HepG2 (cell line): ENCODE data around the gene DQX1. TPM values are rescaled to one million over a fixed set of nuclear protein-coding genes. Genes with fewer than 3 reads are reported as not detected.

Source experiments
- ATAC-seq: fragments of 200-7000 bp; cut with Tn5 transposase; 3 replicates; pipeline ENCODE4 v1.9.1; 2020; ENCODE audit warnings: mild to moderate bottlenecking, moderate library complexity
- BruUV-seq: library from RNA; stranded (reverse); fragments of 400-500 nt; replicated peaks from 2 replicates; lab custom pipeline; 2021; lab: Mats Ljungman, UMichigan
- CTCF ChIA-PET: fragments of 300-600 bp; formaldehyde crosslinking; extraction: SDS; loops from one replicate; lab custom pipeline; 2021; ENCODE audit warnings: low total read pairs, inconsistent platforms, low intra/inter-chr PET ratio; lab: Yijun Ruan, JAX
- POLR2A ChIA-PET: fragments of 350-600 bp; sonication (Branson Sonifier 250); formaldehyde crosslinking; loops from one replicate; lab custom pipeline; 2020; ENCODE audit warnings: antibody characterized with exemption, inconsistent platforms; lab: Yijun Ruan, JAX
- DNase-seq: peaks from one replicate; pipeline ENCODE4 v3.0.0-alpha.2; 2015; ENCODE audit warnings: low spot score
- FAIRE-seq: peaks from 3 replicates; lab custom pipeline; 2011; peaks lifted over from hg19 to GRCh38; lab: Jason Lieb, UNC
- H2AFZ ChIP-seq: one replicate; pipeline ENCODE4 v1.6.1; 2011; ENCODE audit warnings: low read length, inconsistent platforms
- H3K27ac ChIP-seq: fragments of 300-600 bp; 3 replicates; pipeline ENCODE4 v1.8.0; 2011; ENCODE audit warnings: mixed run types, mild to moderate bottlenecking, mixed read lengths, low read length, inconsistent platforms; ENCODE audit not compliant: insufficient read depth; ENCODE audit errors: extremely low read length
- H3K27me3 ChIP-seq, 2 experiments: fragments of 200-600 bp in 1 of 2; 2 replicates in 1 of 2; 3 replicates in 1 of 2; pipeline versions ENCODE4 v1.6.0 to v1.8.0; 2011; ENCODE audit warnings: low read length in 2 of 2, mild to moderate bottlenecking in 2 of 2, moderate library complexity in 2 of 2, inconsistent platforms in 1 of 2; ENCODE audit not compliant: insufficient read depth in 2 of 2, control insufficient read depth in 1 of 2
- H3K36me3 ChIP-seq, 2 experiments: fragments of 200-600 bp in 1 of 2; replicated peaks in 1 of 2; 2 replicates in 1 of 2; 3 replicates in 1 of 2; pipeline versions ENCODE4 v1.5.1 to v1.8.0; 2011; ENCODE audit warnings: low read length in 2 of 2, inconsistent platforms in 1 of 2; ENCODE audit not compliant: insufficient read depth in 2 of 2, control insufficient read depth in 1 of 2
- H3K4me1 ChIP-seq: 2 replicates; pipeline ENCODE4 v1.5.1; 2012; ENCODE audit warnings: low read length, inconsistent platforms; ENCODE audit not compliant: insufficient read depth
- H3K4me2 ChIP-seq: 2 replicates; pipeline ENCODE4 v1.6.0; 2011; ENCODE audit warnings: low read depth, low read length, inconsistent platforms
- H3K4me3 ChIP-seq, 3 experiments: fragments of 200-600 bp in 1 of 3; sonication (generic), shearing (Covaris generic) in 1 of 3; replicated peaks in 1 of 3; 2 replicates each; pipeline ENCODE4 v1.5.1; 2011 to 2016; ENCODE audit warnings: low read length in 3 of 3, inconsistent platforms in 2 of 3, low read depth in 2 of 3, mild to moderate bottlenecking in 2 of 3, control low read depth in 1 of 3, mixed read lengths in 1 of 3; ENCODE audit not compliant: insufficient read depth in 1 of 3
- H3K79me2 ChIP-seq: one replicate; pipeline ENCODE4 v1.6.1; 2011; ENCODE audit warnings: low read length, inconsistent platforms; ENCODE audit not compliant: insufficient read depth
- H3K9ac ChIP-seq: 2 replicates; pipeline ENCODE4 v1.6.0; 2011; ENCODE audit warnings: mild to moderate bottlenecking, low read depth, low read length, inconsistent platforms; ENCODE audit not compliant: insufficient read depth
- H3K9me3 ChIP-seq: 2 replicates; pipeline ENCODE4 v1.5.1; 2012; ENCODE audit warnings: mild to moderate bottlenecking, low read length
- H4K20me1 ChIP-seq: 2 replicates; pipeline ENCODE4 v1.6.0; 2011; ENCODE audit warnings: inconsistent platforms, mild to moderate bottlenecking, low read length, moderate library complexity; ENCODE audit not compliant: insufficient read depth
- BHLHE40 ChIP-seq: IDR thresholded peaks from 2 replicates; pipeline ENCODE4 v1.6.1; 2011; ENCODE audit warnings: low read length, improper control_type of control experiment
- CBFB ChIP-seq: sonication (generic); formaldehyde crosslinking; IDR thresholded peaks from 2 replicates; pipeline ENCODE4 v1.4.0; 2020; ENCODE audit warnings: missing genetic modification reagents
- CREM ChIP-seq, 2 experiments: sonication (generic) in 1 of 2; formaldehyde crosslinking in 1 of 2; IDR thresholded peaks; 2 replicates each; pipeline versions ENCODE4 v1.4.0 to v1.6.1; 2016 to 2020; ENCODE audit warnings: antibody characterized with exemption in 1 of 2, mild to moderate bottlenecking in 1 of 2, missing genetic modification reagents in 1 of 2
- FOXA3 ChIP-seq: IDR thresholded peaks from 2 replicates; pipeline ENCODE4 v1.6.1; 2016; ENCODE audit warnings: missing genetic modification reagents, missing compliant biosample characterization
- HDAC1 ChIP-seq: sonication (generic); formaldehyde crosslinking; IDR thresholded peaks from 2 replicates; pipeline ENCODE4 v1.5.1; 2020; ENCODE audit warnings: mild to moderate bottlenecking, missing genetic modification reagents
- MIXL1 ChIP-seq: IDR thresholded peaks from 2 replicates; pipeline ENCODE4 v1.6.1; 2016
- MTF1 ChIP-seq: sonication (generic); formaldehyde crosslinking; IDR thresholded peaks from 2 replicates; pipeline ENCODE4 v1.5.0; 2020; ENCODE audit warnings: missing genetic modification reagents
- SALL1 ChIP-seq: sonication (generic); formaldehyde crosslinking; IDR thresholded peaks from 2 replicates; pipeline ENCODE4 v1.8.0; 2022; ENCODE audit warnings: mild to moderate bottlenecking, missing genetic modification reagents
- SATB2 ChIP-seq: sonication (generic); formaldehyde crosslinking; IDR thresholded peaks from 2 replicates; pipeline ENCODE4 v1.5.0; 2020; ENCODE audit warnings: missing genetic modification reagents
- SIN3B ChIP-seq: fragments of 150-350 bp; IDR thresholded peaks from 2 replicates; pipeline ENCODE4 v1.6.1; 2014; ENCODE audit warnings: low read length
- SMC3 ChIP-seq: IDR thresholded peaks from 2 replicates; pipeline ENCODE4 v1.6.1; 2011; ENCODE audit warnings: low read length, improper control_type of control experiment
- STAG1 ChIP-seq: sonication (generic); formaldehyde crosslinking; IDR thresholded peaks from 2 replicates; pipeline ENCODE4 v1.4.0; 2020; ENCODE audit warnings: missing genetic modification reagents
- ZNF121 ChIP-seq: sonication (generic); formaldehyde crosslinking; IDR thresholded peaks from 2 replicates; pipeline ENCODE4 v1.5.0; 2020; ENCODE audit warnings: mild to moderate bottlenecking, missing genetic modification reagents
- ZNF234 ChIP-seq: sonication (generic); formaldehyde crosslinking; conservative IDR thresholded peaks from 2 replicates; pipeline ENCODE4 v1.5.1; 2020; ENCODE audit warnings: mild to moderate bottlenecking, missing genetic modification reagents
- ZNF367 ChIP-seq: sonication (generic); formaldehyde crosslinking; IDR thresholded peaks from 2 replicates; pipeline ENCODE4 v1.4.0; 2020; ENCODE audit warnings: missing genetic modification reagents, borderline replicate concordance
- ZNF781 ChIP-seq: sonication (generic); formaldehyde crosslinking; IDR thresholded peaks from 2 replicates; pipeline ENCODE4 v1.5.1; 2020; ENCODE audit warnings: borderline replicate concordance, mild to moderate bottlenecking, missing genetic modification reagents; ENCODE audit errors: not compliant biosample characterization
- WGBS: methylation state at CpG from one replicate; pipeline ENCODE4 v1.1.6; 2017; ENCODE audit warnings: low lambda C conversion rate; 5-methylcytosine and 5-hydroxymethylcytosine counted together
- in situ Hi-C: cut with HindIII; loops from 2 replicates; pipeline ENCODE4 v1.10.0; 2017; ENCODE audit warnings: low pct_unique_long_range_greater_than_20kb; ENCODE audit not compliant: extremely low pct_ligation_motif_present
- intact Hi-C: fragments of 100-400 bp; cut with micrococcal nuclease; formaldehyde crosslinking; loops from one replicate; pipeline ENCODE4 v1.10.0; 2022; ENCODE audit not compliant: unreplicated experiment
- polyA plus RNA-seq, 8 experiments: library from polyadenylated mRNA; depleted of rRNA in 3 of 8; stranded (reverse) in 7 of 8; unstranded in 1 of 8; fragments of >200 nt; fragmentation: Illumina TruSeq in 4 of 8; extraction: Trizol in 4 of 8; gene quantifications; 2 replicates each; pipeline versions ENCODE4 v1.2.1 to v1.2.3, GENCODE V29; 2011 to 2016; ENCODE audit warnings: low read depth in 4 of 8, missing spikeins in 1 of 8, mixed read lengths in 1 of 8; ENCODE audit not compliant: insufficient read depth in 1 of 8
- total RNA-seq, 5 experiments: library from RNA; depleted of rRNA; stranded (reverse); fragments of >200 nt; fragmentation: Illumina TruSeq; extraction: Trizol; gene quantifications; 2 replicates each; pipeline ENCODE4 v1.2.3, GENCODE V29; 2016; ENCODE audit warnings: low read depth in 1 of 5
- TF ChIP-seq, protein P1 (sequence below): sonication (generic); formaldehyde crosslinking; IDR thresholded peaks from 2 replicates; pipeline ENCODE4 v1.4.0; 2020; ENCODE audit warnings: mild to moderate bottlenecking, missing genetic modification reagents
- TF ChIP-seq, protein P2 (sequence below): sonication (generic); formaldehyde crosslinking; IDR thresholded peaks from 2 replicates; pipeline ENCODE4 v1.4.0; 2020; ENCODE audit warnings: missing genetic modification reagents, borderline replicate concordance
- TF ChIP-seq, protein P3 (sequence below): sonication (generic); formaldehyde crosslinking; IDR thresholded peaks from 2 replicates; pipeline ENCODE4 v1.4.0; 2020; ENCODE audit warnings: mild to moderate bottlenecking, low read depth, missing genetic modification reagents
- TF ChIP-seq, protein P4 (sequence below): sonication (generic); formaldehyde crosslinking; IDR thresholded peaks from 2 replicates; pipeline ENCODE4 v1.4.0; 2020; ENCODE audit warnings: missing genetic modification reagents

DQX1 gene
- total and polyA plus RNA-seq, 2 of the 13 experiments (the other 11 are each of a cell fraction or from before 2014, with no cell fraction given), result 27.6 to 89.8 TPM

DNA sequence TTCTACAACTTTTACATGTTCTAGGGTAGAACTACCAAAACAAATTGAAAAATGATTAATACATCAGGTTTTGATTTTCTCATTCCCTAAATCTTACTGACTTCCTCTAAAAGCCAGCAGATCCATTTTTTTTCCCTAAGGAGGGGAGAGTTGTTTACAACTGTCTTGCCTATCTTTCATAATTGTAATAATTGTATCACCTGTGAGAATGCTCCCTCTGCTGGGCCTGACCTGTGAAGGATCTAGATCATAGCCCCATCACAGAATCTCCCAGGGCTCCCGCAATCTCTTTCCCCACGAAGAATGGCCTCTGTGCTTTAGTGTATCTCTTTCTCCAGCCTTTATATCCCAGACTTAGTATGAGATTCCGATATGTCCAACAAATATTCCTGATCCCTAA lies 18.6 kb upstream of the DQX1 start:
- Histone ChIP-seq H3K9ac (no peak overlapping the region), H3K27ac (no peak overlapping the region), H3K4me2 (no peak overlapping the region), H2AFZ (no peak overlapping the region), H4K20me1 (no peaks in the 10 kb centered on the region), H3K4me1 (peaks cover 17% of the 10 kb centered on the region), H3K9me3 (no peaks in the 10 kb centered on the region), H3K4me3 (no peak overlapping the region), H3K27me3 (peaks cover 0 to 23% of the 10 kb centered on the region in 2 experiments; a peak in 2 of 5 replicates), H3K36me3 (no peaks in the 10 kb centered on the region), H3K79me2 (no peaks in the 10 kb centered on the region)
- CTCF ChIA-PET, result no interaction called here
- intact Hi-C loops (loop anchor here (1.0 kb wide), 1 partner anchor 43 kb away; no protein-coding TSS in a partner anchor), in situ Hi-C loops (no loop called here)
- no peak for DNase-seq
- peak; percentile 18; the same call in 1 of the 3 replicates for ATAC-seq
- FAIRE-seq, result no peak
- BruUV-seq, result no TSS peak
- 10% methylated on average over 3 of the region's 3 CpGs for WGBS
- POLR2A ChIA-PET, result interaction anchor here (0.9 kb wide), 1 partner anchor 61 kb away, joined by 3 read pairs; the partner anchor contains the start of gene TTC31
- TF ChIP-seq ZNF121 (CRISPR knock-in tag), result 0 out of 2 replicates have a peak, but pooled peaks have one; percentile 33
- TF ChIP-seq FOXA3, result peak; percentile 8; the same call in 1 of the 2 replicates
- TF ChIP-seq CREM (IDR thresholded peaks at IDR 0.05), result no peak
- TF ChIP-seq CREM (CRISPR knock-in tag; IDR thresholded peaks at IDR 0.05), result no peak
- TF ChIP-seq, protein P1, sequence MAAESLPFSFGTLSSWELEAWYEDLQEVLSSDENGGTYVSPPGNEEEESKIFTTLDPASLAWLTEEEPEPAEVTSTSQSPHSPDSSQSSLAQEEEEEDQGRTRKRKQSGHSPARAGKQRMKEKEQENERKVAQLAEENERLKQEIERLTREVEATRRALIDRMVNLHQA (CRISPR knock-in tag), result no peak
- TF ChIP-seq STAG1 (CRISPR knock-in tag), result peak; percentile 60
- no peak for TF ChIP-seq BHLHE40
- TF ChIP-seq ZNF234 (CRISPR knock-in tag), result no peak
- TF ChIP-seq SMC3, result peak; percentile 42; the same call in 1 of the 2 replicates
- 0 out of 2 replicates have a peak, but pooled peaks have one; percentile 51 for TF ChIP-seq MIXL1 (CRISPR knock-in tag)
- TF ChIP-seq MTF1, result no peak
- TF ChIP-seq CBFB (CRISPR knock-in tag), result no peak
- TF ChIP-seq ZNF781 (CRISPR knock-in tag), result no peak
- no peak for TF ChIP-seq SATB2
- no peak for TF ChIP-seq SIN3B
- TF ChIP-seq SALL1 (CRISPR knock-in tag), result no peak
- TF ChIP-seq ZNF367 (CRISPR knock-in tag), result no peak
- TF ChIP-seq HDAC1 (CRISPR knock-in tag), result no peak
- TF ChIP-seq, protein P2, sequence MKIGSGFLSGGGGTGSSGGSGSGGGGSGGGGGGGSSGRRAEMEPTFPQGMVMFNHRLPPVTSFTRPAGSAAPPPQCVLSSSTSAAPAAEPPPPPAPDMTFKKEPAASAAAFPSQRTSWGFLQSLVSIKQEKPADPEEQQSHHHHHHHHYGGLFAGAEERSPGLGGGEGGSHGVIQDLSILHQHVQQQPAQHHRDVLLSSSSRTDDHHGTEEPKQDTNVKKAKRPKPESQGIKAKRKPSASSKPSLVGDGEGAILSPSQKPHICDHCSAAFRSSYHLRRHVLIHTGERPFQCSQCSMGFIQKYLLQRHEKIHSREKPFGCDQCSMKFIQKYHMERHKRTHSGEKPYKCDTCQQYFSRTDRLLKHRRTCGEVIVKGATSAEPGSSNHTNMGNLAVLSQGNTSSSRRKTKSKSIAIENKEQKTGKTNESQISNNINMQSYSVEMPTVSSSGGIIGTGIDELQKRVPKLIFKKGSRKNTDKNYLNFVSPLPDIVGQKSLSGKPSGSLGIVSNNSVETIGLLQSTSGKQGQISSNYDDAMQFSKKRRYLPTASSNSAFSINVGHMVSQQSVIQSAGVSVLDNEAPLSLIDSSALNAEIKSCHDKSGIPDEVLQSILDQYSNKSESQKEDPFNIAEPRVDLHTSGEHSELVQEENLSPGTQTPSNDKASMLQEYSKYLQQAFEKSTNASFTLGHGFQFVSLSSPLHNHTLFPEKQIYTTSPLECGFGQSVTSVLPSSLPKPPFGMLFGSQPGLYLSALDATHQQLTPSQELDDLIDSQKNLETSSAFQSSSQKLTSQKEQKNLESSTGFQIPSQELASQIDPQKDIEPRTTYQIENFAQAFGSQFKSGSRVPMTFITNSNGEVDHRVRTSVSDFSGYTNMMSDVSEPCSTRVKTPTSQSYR (CRISPR knock-in tag), result no peak
- TF ChIP-seq, protein P3, sequence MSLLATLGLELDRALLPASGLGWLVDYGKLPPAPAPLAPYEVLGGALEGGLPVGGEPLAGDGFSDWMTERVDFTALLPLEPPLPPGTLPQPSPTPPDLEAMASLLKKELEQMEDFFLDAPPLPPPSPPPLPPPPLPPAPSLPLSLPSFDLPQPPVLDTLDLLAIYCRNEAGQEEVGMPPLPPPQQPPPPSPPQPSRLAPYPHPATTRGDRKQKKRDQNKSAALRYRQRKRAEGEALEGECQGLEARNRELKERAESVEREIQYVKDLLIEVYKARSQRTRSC (CRISPR knock-in tag), result no peak
- TF ChIP-seq, protein P4, sequence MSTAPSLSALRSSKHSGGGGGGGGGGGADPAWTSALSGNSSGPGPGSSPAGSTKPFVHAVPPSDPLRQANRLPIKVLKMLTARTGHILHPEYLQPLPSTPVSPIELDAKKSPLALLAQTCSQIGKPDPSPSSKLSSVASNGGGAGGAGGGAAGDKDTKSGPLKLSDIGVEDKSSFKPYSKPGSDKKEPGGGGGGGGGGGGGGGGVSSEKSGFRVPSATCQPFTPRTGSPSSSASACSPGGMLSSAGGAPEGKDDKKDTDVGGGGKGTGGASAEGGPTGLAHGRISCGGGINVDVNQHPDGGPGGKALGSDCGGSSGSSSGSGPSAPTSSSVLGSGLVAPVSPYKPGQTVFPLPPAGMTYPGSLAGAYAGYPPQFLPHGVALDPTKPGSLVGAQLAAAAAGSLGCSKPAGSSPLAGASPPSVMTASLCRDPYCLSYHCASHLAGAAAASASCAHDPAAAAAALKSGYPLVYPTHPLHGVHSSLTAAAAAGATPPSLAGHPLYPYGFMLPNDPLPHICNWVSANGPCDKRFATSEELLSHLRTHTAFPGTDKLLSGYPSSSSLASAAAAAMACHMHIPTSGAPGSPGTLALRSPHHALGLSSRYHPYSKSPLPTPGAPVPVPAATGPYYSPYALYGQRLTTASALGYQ (CRISPR knock-in tag), result no peak
